Fibroblast of lung (primary cell): ENCODE measurements around the gene GPAT3. TPM values are rescaled to one million over a fixed set of nuclear protein-coding genes. Genes with fewer than 3 reads are reported as not detected.

Source experiments
- DNase-seq, 2 donors: peaks; one replicate each; pipeline versions ENCODE4 v3.0.0 to v3.0.0-alpha.2; 2010; ENCODE audit warnings: low read depth in 2 of 2
- H2AFZ ChIP-seq: 2 replicates; pipeline ENCODE4 v1.5.1; 2012; ENCODE audit warnings: low read length, control low read depth, inconsistent platforms
- H3K27ac ChIP-seq: 2 replicates; pipeline ENCODE4 v1.5.1; 2011; ENCODE audit warnings: low read length, control low read depth; ENCODE audit not compliant: insufficient read depth
- H3K27me3 ChIP-seq: 2 replicates; pipeline ENCODE4 v1.5.1; 2011; ENCODE audit warnings: mild to moderate bottlenecking, low read length; ENCODE audit not compliant: control insufficient read depth, insufficient read depth
- H3K36me3 ChIP-seq: 2 replicates; pipeline ENCODE4 v1.5.1; 2011; ENCODE audit warnings: low read length; ENCODE audit not compliant: control insufficient read depth, insufficient read depth
- H3K4me1 ChIP-seq: 2 replicates; pipeline ENCODE4 v1.5.1; 2011; ENCODE audit warnings: low read length; ENCODE audit not compliant: control insufficient read depth, insufficient read depth; ENCODE audit errors: extremely low read depth
- H3K4me2 ChIP-seq: 2 replicates; pipeline ENCODE4 v1.5.1; 2011; ENCODE audit warnings: low read length, control low read depth; ENCODE audit not compliant: insufficient read depth; ENCODE audit errors: extremely low read depth
- H3K4me3 ChIP-seq, 4 experiments: fragments of 200-600 bp in 1 of 4; sonication (generic) in 1 of 4; replicated peaks in 1 of 4; 2 replicates each; pipeline ENCODE4 v1.5.1; 2011 to 2016; ENCODE audit warnings: low read length in 4 of 4, low read depth in 3 of 4, mild to moderate bottlenecking in 3 of 4, control low read depth in 2 of 4, inconsistent platforms in 1 of 4, mixed read lengths in 1 of 4; ENCODE audit not compliant: insufficient read depth in 1 of 4; ENCODE audit errors: control extremely low read depth in 1 of 4
- H3K79me2 ChIP-seq: 2 replicates; pipeline ENCODE4 v1.5.1; 2012; ENCODE audit warnings: mild to moderate bottlenecking, low read length, inconsistent platforms; ENCODE audit not compliant: control insufficient read depth, insufficient read depth
- H3K9ac ChIP-seq: 2 replicates; pipeline ENCODE4 v1.5.1; 2011; ENCODE audit warnings: mild to moderate bottlenecking, low read length, control low read depth; ENCODE audit not compliant: insufficient read depth
- H3K9me3 ChIP-seq: 2 replicates; pipeline ENCODE4 v1.5.1; 2012; ENCODE audit warnings: low read depth, low read length; ENCODE audit not compliant: control insufficient read depth, insufficient read depth
- H4K20me1 ChIP-seq: 2 replicates; pipeline ENCODE4 v1.5.1; 2011; ENCODE audit warnings: low read length; ENCODE audit not compliant: control insufficient read depth, insufficient read depth; ENCODE audit errors: extremely low read depth
- CTCF ChIP-seq, 2 donors: IDR thresholded peaks in 1 of 2; conservative IDR thresholded peaks in 1 of 2; 1 replicate in 1 of 2; 2 replicates in 1 of 2; pipeline ENCODE4 v1.5.1; 2011 to 2012; ENCODE audit warnings: low read length in 2 of 2, control low read depth in 1 of 2, inconsistent platforms in 1 of 2, low read depth in 1 of 2, mild to moderate bottlenecking in 1 of 2
- EZH2 ChIP-seq: IDR thresholded peaks from 2 replicates; pipeline ENCODE4 v1.5.1; 2012; ENCODE audit warnings: low read length, control low read depth, mild to moderate bottlenecking; ENCODE audit errors: missing control alignments
- polyA plus RNA-seq, 2 donors: library from polyadenylated mRNA; depleted of rRNA in 1 of 2; stranded (reverse) in 1 of 2; unstranded in 1 of 2; fragments of >200 nt; gene quantifications; 2 replicates each; pipeline ENCODE4 v1.2.1, GENCODE V29; 2011 to 2012; ENCODE audit warnings: missing spikeins in 1 of 2
- total RNA-seq: library from RNA; depleted of rRNA; stranded (reverse); fragments of >200 nt; gene quantifications from 2 replicates; pipeline ENCODE4 v1.2.1, GENCODE V29; 2014

Gene GPAT3
- total and polyA plus RNA-seq, 2 donors (not counting 1 experiment from before 2014, with no cell fraction given) = 2.6 to 4.1 TPM

- TF ChIP-seq CTCF (conservative IDR thresholded peaks at IDR 0.05 in 1 of 2, IDR thresholded peaks at IDR 0.05 in 1 of 2; ENCODE audit: low read depth in 1 of 2, low read length in 2 of 2) (no peak), EZH2 (no peak)
- no peaks in the 10 kb centered on the region for H3K27me3 ChIP-seq
- no peak overlapping the region for H3K9ac ChIP-seq
- no peak for DNase-seq
- H3K4me2 ChIP-seq = no peak overlapping the region
- H4K20me1 ChIP-seq = no peaks in the 10 kb centered on the region
- H3K79me2 ChIP-seq = peaks cover 5% of the 10 kb centered on the region
- no peak overlapping the region for H2AFZ ChIP-seq
- H3K36me3 ChIP-seq = no peaks in the 10 kb centered on the region
- peaks cover 12% of the 10 kb centered on the region for H3K4me1 ChIP-seq
- no peak overlapping the region for H3K4me3 ChIP-seq
- H3K27ac ChIP-seq = no peak overlapping the region
- H3K9me3 ChIP-seq = no peaks in the 10 kb centered on the region
Observed at GRCh38 chr4:83556816-83557215, 20.9 kb downstream of the GPAT3 start.

GRCh38 chr4:83558059-83558653 lies 22.2 kb downstream of the GPAT3 start:
- no peak overlapping the region for H3K4me2 ChIP-seq
- no peak overlapping the region for H2AFZ ChIP-seq
- no peak overlapping the region for H3K4me3 ChIP-seq
- DNase-seq = no peak
- H3K9ac ChIP-seq = no peak overlapping the region
- H3K4me1 ChIP-seq = peaks cover 5% of the 10 kb centered on the region
- no peaks in the 10 kb centered on the region for H3K9me3 ChIP-seq
- H3K36me3 ChIP-seq = no peaks in the 10 kb centered on the region
- H3K79me2 ChIP-seq = peaks cover 5% of the 10 kb centered on the region
- H4K20me1 ChIP-seq = no peaks in the 10 kb centered on the region
- TF ChIP-seq CTCF (conservative IDR thresholded peaks at IDR 0.05 in 1 of 2, IDR thresholded peaks at IDR 0.05 in 1 of 2; ENCODE audit: low read depth in 1 of 2, low read length in 2 of 2) (no peak), EZH2 (no peak)
- H3K27ac ChIP-seq = no peak overlapping the region
- H3K27me3 ChIP-seq = no peaks in the 10 kb centered on the region

GRCh38 chr4:83558680-83559079 lies 22.8 kb downstream of the GPAT3 start:
- peak; percentile 39 to 67 for DNase-seq
- H4K20me1 ChIP-seq = no peaks in the 10 kb centered on the region
- no peaks in the 10 kb centered on the region for H3K9me3 ChIP-seq
- no peak overlapping the region for H3K4me2 ChIP-seq
- H3K9ac ChIP-seq = no peak overlapping the region
- TF ChIP-seq CTCF (conservative IDR thresholded peaks at IDR 0.05 in 1 of 2, IDR thresholded peaks at IDR 0.05 in 1 of 2; ENCODE audit: low read depth in 1 of 2, low read length in 2 of 2) (no peak), EZH2 (no peak)
- no peak overlapping the region for H2AFZ ChIP-seq
- H3K27ac ChIP-seq = no peak overlapping the region
- no peak overlapping the region for H3K4me3 ChIP-seq
- H3K27me3 ChIP-seq = no peaks in the 10 kb centered on the region
- no peaks in the 10 kb centered on the region for H3K36me3 ChIP-seq
- peaks cover 5% of the 10 kb centered on the region for H3K4me1 ChIP-seq
- H3K79me2 ChIP-seq = peaks cover 5% of the 10 kb centered on the region
